Mesenchymal stem cell (in vitro differentiated cells and primary cell): ENCODE results near the gene CYTH4.
A peak's percentile ranks its signal among the peaks of the same experiment; 100 is the strongest.

Experiments used
- DNase-seq: peaks from one replicate; pipeline ENCODE4 v3.0.0-alpha.2; 2013
- H2AFZ ChIP-seq: one replicate; pipeline ENCODE4 v1.6.1; 2013; ENCODE audit warnings: low read depth, mild to moderate bottlenecking, control low read depth, inconsistent platforms, low read length, moderate library complexity
- H2AK5ac ChIP-seq: 2 replicates; pipeline ENCODE4 v1.6.1; 2013; ENCODE audit warnings: low read length, moderate library complexity, mild to moderate bottlenecking, inconsistent platforms; ENCODE audit not compliant: severe bottlenecking
- H2BK120ac ChIP-seq: one replicate; pipeline ENCODE4 v1.6.1; 2013; ENCODE audit warnings: low read depth, mild to moderate bottlenecking, inconsistent platforms, low read length, moderate library complexity
- H2BK12ac ChIP-seq, 2 experiments: one replicate each; pipeline ENCODE4 v1.6.1; 2013; ENCODE audit warnings: inconsistent platforms in 2 of 2, low read length in 2 of 2, mild to moderate bottlenecking in 2 of 2, moderate library complexity in 2 of 2, control low read depth in 1 of 2
- H2BK15ac ChIP-seq: one replicate; pipeline ENCODE4 v1.6.1; 2013; ENCODE audit warnings: mild to moderate bottlenecking, low read depth, inconsistent platforms; ENCODE audit not compliant: poor library complexity, severe bottlenecking
- H2BK5ac ChIP-seq: 2 replicates; pipeline ENCODE4 v1.6.1; 2013; ENCODE audit warnings: low read depth, mild to moderate bottlenecking, low read length, control low read depth, inconsistent platforms; ENCODE audit not compliant: poor library complexity, severe bottlenecking
- H3K14ac ChIP-seq, 2 experiments: one replicate each; pipeline ENCODE4 v1.6.1; 2013; ENCODE audit warnings: inconsistent platforms in 2 of 2, low read length in 2 of 2, control low read depth in 1 of 2, mild to moderate bottlenecking in 1 of 2, moderate library complexity in 1 of 2
- H3K18ac ChIP-seq, 2 experiments: one replicate each; pipeline ENCODE4 v1.6.1; 2013; ENCODE audit warnings: inconsistent platforms in 2 of 2, low read length in 2 of 2, control low read depth in 1 of 2, low read depth in 1 of 2, mild to moderate bottlenecking in 1 of 2
- H3K23ac ChIP-seq, 2 experiments: one replicate each; pipeline ENCODE4 v1.6.1; 2013; ENCODE audit warnings: inconsistent platforms in 2 of 2, low read length in 2 of 2, mild to moderate bottlenecking in 2 of 2, moderate library complexity in 2 of 2, control low read depth in 1 of 2
- H3K27ac ChIP-seq: 2 replicates; pipeline ENCODE4 v1.5.1; 2013; ENCODE audit warnings: mild to moderate bottlenecking, moderate library complexity, low read length, control low read depth, inconsistent platforms; ENCODE audit not compliant: poor library complexity, severe bottlenecking
- H3K27me3 ChIP-seq, 2 experiments: 2 replicates each; pipeline versions ENCODE4 v1.6.1 to v1.7.0; 2013; ENCODE audit warnings: low read length in 2 of 2, mild to moderate bottlenecking in 2 of 2, moderate library complexity in 2 of 2, control low read depth in 1 of 2, inconsistent platforms in 1 of 2; ENCODE audit not compliant: control insufficient read depth in 1 of 2, insufficient read depth in 1 of 2
- H3K36me3 ChIP-seq, 2 experiments: 2 replicates each; pipeline versions ENCODE4 v1.6.1 to v1.7.0; 2013; ENCODE audit warnings: low read length in 2 of 2, control low read depth in 1 of 2, inconsistent platforms in 1 of 2, low read depth in 1 of 2, mild to moderate bottlenecking in 1 of 2; ENCODE audit not compliant: insufficient read depth in 2 of 2, control insufficient read depth in 1 of 2
- H3K4ac ChIP-seq, 2 experiments: one replicate each; pipeline ENCODE4 v1.6.1; 2013; ENCODE audit warnings: inconsistent platforms in 2 of 2, low read length in 2 of 2, mild to moderate bottlenecking in 2 of 2, moderate library complexity in 2 of 2, control low read depth in 1 of 2, low read depth in 1 of 2
- H3K4me1 ChIP-seq: 2 replicates; pipeline ENCODE4 v1.6.1; 2013; ENCODE audit warnings: low read depth, low read length, control low read depth; ENCODE audit not compliant: control insufficient read depth, insufficient read depth
- H3K4me2 ChIP-seq: 2 replicates; pipeline ENCODE4 v1.6.1; 2013; ENCODE audit warnings: low read length, mild to moderate bottlenecking, inconsistent platforms; ENCODE audit not compliant: poor library complexity, severe bottlenecking
- H3K4me3 ChIP-seq, 2 experiments: 2 replicates each; pipeline versions ENCODE4 v1.5.1 to v1.7.0; 2013; ENCODE audit warnings: low read length in 2 of 2, mild to moderate bottlenecking in 2 of 2, control low read depth in 1 of 2, low read depth in 1 of 2; ENCODE audit not compliant: insufficient read depth in 1 of 2
- H3K79me1 ChIP-seq: replicated peaks from 2 replicates; pipeline ENCODE4 v1.6.1; 2013; ENCODE audit warnings: mild to moderate bottlenecking, control low read depth, low read length, inconsistent platforms; ENCODE audit not compliant: poor library complexity, severe bottlenecking
- H3K9ac ChIP-seq: 2 replicates; pipeline ENCODE4 v1.7.0; 2013; ENCODE audit warnings: mild to moderate bottlenecking, low read length, moderate library complexity
- H3K9me3 ChIP-seq: 2 replicates; pipeline ENCODE4 v1.7.0; 2013; ENCODE audit warnings: mild to moderate bottlenecking, low read length; ENCODE audit not compliant: control insufficient read depth
- H4K8ac ChIP-seq: one replicate; pipeline ENCODE4 v1.6.1; 2013; ENCODE audit warnings: inconsistent platforms, mild to moderate bottlenecking, low read length, moderate library complexity
- H4K91ac ChIP-seq: one replicate; pipeline ENCODE4 v1.6.1; 2013; ENCODE audit warnings: mild to moderate bottlenecking, low read length, inconsistent platforms
- WGBS: methylation state at CpG from one replicate; pipeline ENCODE4 v1.1.7; 2013; ENCODE audit warnings: mixed read lengths; 5-methylcytosine and 5-hydroxymethylcytosine counted together

CYTH4 gene

DNA sequence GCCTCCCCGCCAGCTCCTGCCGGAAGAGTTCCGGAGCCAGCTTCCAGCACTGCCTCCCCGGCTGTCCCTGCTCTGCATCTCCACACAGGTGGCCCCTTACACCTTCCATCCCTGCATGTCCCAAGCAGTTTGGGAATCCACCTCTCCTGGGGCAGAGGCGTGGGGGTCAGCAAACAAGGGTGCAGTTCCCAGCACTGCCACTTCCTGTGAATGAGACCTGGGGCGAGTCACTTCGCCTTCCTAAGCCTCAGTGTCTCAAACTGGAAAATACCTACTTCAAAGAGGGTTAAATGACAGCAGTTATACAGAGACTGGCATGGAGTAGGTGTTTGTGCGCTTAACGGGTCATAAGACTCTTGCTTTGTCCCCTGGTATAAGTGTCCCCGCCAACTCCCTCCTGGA lies 5.2 kb downstream of the CYTH4 start:
- 87% methylated on average over 8 of the region's 10 CpGs for WGBS
- no peak overlapping the region for H3K4me2 ChIP-seq

DNA sequence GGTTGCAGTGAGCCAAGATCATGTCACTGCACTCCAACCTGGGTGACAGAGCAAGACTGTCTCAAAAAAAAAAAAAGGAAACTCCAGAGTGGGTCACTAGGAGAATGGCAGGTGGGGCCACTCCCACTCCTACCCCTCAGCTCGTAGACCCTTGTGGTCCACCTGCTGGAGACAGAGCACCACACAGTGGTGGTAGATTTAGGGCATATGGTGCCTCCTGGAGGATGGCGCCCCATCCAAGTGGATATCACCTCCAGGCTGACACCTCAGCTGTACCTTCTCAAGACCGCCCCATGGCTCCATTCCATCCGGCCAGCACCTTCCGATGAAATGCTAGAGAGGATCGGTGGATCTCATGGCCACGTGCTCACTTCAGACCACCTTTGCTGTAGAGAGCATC lies 6.2 kb downstream of the CYTH4 start:
- 93% methylated on average over 6 of the region's 7 CpGs for WGBS
- no peak overlapping the region for H2BK120ac ChIP-seq
- no peak overlapping the region for H4K8ac ChIP-seq
- H3K18ac ChIP-seq, result no peak overlapping the region
- H3K27me3 ChIP-seq, result peaks cover 0 to 31% of the 10 kb centered on the region in 2 experiments
- H3K9ac ChIP-seq, result no peak overlapping the region
- H2BK15ac ChIP-seq, result no peak overlapping the region
- DNase-seq, result no peak
- no peak overlapping the region for H3K23ac ChIP-seq
- no peaks in the 10 kb centered on the region for H3K79me1 ChIP-seq
- H3K36me3 ChIP-seq, result no peaks in the 10 kb centered on the region
- H2AFZ ChIP-seq, result no peak overlapping the region
- H3K4me2 ChIP-seq, result no peak overlapping the region
- H3K4ac ChIP-seq, result no peak overlapping the region
- H3K4me1 ChIP-seq, result peaks cover 7% of the 10 kb centered on the region
- H3K4me3 ChIP-seq, result no peak overlapping the region
- H3K9me3 ChIP-seq, result no peaks in the 10 kb centered on the region
- no peak overlapping the region for H3K14ac ChIP-seq
- no peak overlapping the region for H2AK5ac ChIP-seq
- H3K27ac ChIP-seq, result no peak overlapping the region
- H2BK5ac ChIP-seq, result no peak overlapping the region
- H2BK12ac ChIP-seq, result no peak overlapping the region
- H4K91ac ChIP-seq, result peak overlapping the region; percentile 67

More for the DNA sequence above, 5.2 kb downstream of the CYTH4 start:
- no peak overlapping the region for H2BK120ac ChIP-seq
- H3K27ac ChIP-seq, result no peak overlapping the region
- peaks cover 7% of the 10 kb centered on the region for H3K4me1 ChIP-seq
- no peaks in the 10 kb centered on the region for H3K36me3 ChIP-seq
- H2AFZ ChIP-seq, result no peak overlapping the region
- no peak overlapping the region for H2BK12ac ChIP-seq
- no peak overlapping the region for H2BK5ac ChIP-seq
- no peak overlapping the region for H4K8ac ChIP-seq
- no peak overlapping the region for H2BK15ac ChIP-seq
- no peak overlapping the region for H3K14ac ChIP-seq
- H3K4ac ChIP-seq, result no peak overlapping the region
- H3K18ac ChIP-seq, result no peak overlapping the region
- H3K23ac ChIP-seq, result no peak overlapping the region
- no peaks in the 10 kb centered on the region for H3K9me3 ChIP-seq
- H4K91ac ChIP-seq, result no peak overlapping the region
- peaks cover 0 to 36% of the 10 kb centered on the region in 2 experiments for H3K27me3 ChIP-seq
- no peak overlapping the region for H3K4me3 ChIP-seq
- no peak overlapping the region for H2AK5ac ChIP-seq
- DNase-seq, result no peak
- H3K79me1 ChIP-seq, result no peaks in the 10 kb centered on the region
- no peak overlapping the region for H3K9ac ChIP-seq

DNA sequence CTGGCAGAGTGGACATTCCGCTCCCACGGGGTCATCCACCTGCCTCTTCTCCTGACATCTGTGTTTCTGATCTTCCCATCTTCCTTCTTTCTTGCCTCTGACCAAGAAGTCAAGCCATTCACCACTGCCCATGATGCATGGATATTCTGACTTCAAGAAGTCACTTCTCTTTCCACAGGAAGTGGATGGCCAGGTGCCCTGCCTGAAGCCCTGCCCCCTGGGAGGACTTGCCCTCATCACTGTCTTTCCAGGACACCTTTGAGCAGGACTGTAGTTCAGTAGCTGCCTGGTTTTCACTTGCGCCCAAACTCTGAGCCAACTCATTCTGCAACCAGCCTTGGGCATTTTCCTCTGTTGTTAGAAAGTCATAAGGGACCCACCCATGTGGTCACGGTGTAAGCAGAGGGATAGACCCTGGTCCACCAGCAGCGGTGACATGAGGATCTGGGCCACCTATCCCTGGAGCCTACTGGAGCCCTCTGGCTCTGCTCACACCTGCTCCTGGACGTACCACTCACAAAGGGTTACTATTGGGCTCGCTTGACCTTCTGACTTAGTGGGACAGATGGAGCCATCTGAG lies 6.9 kb downstream of the CYTH4 start:
- H4K91ac ChIP-seq, result no peak overlapping the region
- no peaks in the 10 kb centered on the region for H3K79me1 ChIP-seq
- H2BK15ac ChIP-seq, result no peak overlapping the region
- no peak overlapping the region for H3K4me2 ChIP-seq
- H3K9me3 ChIP-seq, result no peaks in the 10 kb centered on the region
- no peak overlapping the region for H4K8ac ChIP-seq
- no peak overlapping the region for H3K14ac ChIP-seq
- H3K23ac ChIP-seq, result peak overlapping the region in 1 of 2 experiments; percentile 9
- no peak overlapping the region for H3K18ac ChIP-seq
- H3K27ac ChIP-seq, result no peak overlapping the region
- no peaks in the 10 kb centered on the region for H3K36me3 ChIP-seq
- 94% methylated on average over 7 of the region's 7 CpGs for WGBS
- no peak overlapping the region for H2BK120ac ChIP-seq
- H2AFZ ChIP-seq, result no peak overlapping the region
- H3K4me1 ChIP-seq, result peaks cover 5% of the 10 kb centered on the region
- H2BK12ac ChIP-seq, result peak overlapping the region in 1 of 2 experiments; percentile 29
- H3K4ac ChIP-seq, result no peak overlapping the region
- H3K4me3 ChIP-seq, result no peak overlapping the region
- H3K9ac ChIP-seq, result no peak overlapping the region
- no peak overlapping the region for H2AK5ac ChIP-seq
- H3K27me3 ChIP-seq, result peaks cover 0 to 28% of the 10 kb centered on the region in 2 experiments
- DNase-seq, result no peak
- H2BK5ac ChIP-seq, result no peak overlapping the region

DNA sequence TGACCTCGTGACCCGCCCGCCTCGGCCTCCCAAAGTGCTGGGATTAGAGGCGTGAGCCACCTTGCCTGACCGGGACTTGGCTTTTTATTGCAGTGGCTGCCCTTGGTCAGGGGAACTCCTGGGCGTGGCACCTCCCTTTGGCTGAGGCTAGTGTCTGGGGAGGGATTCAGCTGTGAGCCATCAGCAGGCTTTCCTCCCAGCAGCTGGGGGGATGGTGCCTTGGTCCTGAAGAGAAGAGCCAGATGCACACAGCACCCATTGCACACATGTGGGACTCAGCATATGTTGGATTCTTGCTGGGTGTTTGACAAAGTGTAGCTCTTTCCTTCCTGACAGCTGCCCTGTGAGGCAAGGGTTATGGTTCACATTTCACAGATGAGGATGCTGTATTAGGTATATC lies 8.4 kb downstream of the CYTH4 start:
- Histone ChIP-seq H3K4me1 (peaks cover 9% of the 10 kb centered on the region), H3K36me3 (no peaks in the 10 kb centered on the region), H3K4ac (no peak overlapping the region), H3K18ac (no peak overlapping the region), H2AFZ (no peak overlapping the region), H3K14ac (no peak overlapping the region), H3K27me3 (peaks cover 0 to 31% of the 10 kb centered on the region in 2 experiments), H2BK5ac (no peak overlapping the region), H2AK5ac (no peak overlapping the region), H3K9ac (no peak overlapping the region), H2BK15ac (no peak overlapping the region), H4K91ac (no peak overlapping the region), H2BK120ac (no peak overlapping the region), H3K27ac (no peak overlapping the region), H2BK12ac (no peak overlapping the region), H4K8ac (no peak overlapping the region), H3K23ac (no peak overlapping the region), H3K4me2 (no peak overlapping the region), H3K9me3 (no peaks in the 10 kb centered on the region), H3K79me1 (no peaks in the 10 kb centered on the region), H3K4me3 (no peak overlapping the region)
- WGBS, result 72% methylated on average over 7 of the region's 7 CpGs
- DNase-seq, result no peak
